D341Med (cell line): ENCODE measurements around the gene GPAM.
"Not testable (repeated sequence)": the region's sequence is repeated elsewhere in the genome, so short reads cannot be mapped to it uniquely, and the experiment has no call there.

Experiments
- DNase-seq: peaks from one replicate; pipeline ENCODE4 v3.0.0; 2012; ENCODE audit warnings: low spot score

GPAM gene

DNA sequence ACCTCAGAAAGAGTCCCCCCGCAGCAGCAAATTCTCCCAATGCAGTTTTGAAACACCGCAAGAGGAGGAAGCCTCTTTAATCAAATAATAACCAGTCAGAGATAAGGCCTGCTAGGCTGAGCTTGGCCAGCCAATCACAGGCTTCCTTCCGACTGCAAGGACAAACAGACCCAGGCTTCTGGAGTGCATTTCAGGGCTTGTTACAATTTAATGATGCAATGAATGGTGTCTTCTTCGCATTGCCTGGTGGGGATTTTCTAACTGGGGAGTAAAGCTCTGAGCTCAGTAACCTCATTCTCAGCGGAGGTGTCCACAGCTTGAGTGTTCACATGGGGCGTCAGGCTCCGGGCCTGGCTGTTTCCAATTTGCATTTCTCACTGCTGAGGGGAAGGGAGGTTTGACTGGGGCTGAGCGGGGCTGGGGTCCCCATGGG, 31.8 kb upstream of the GPAM start:
- DNase-seq, result no peak

DNA sequence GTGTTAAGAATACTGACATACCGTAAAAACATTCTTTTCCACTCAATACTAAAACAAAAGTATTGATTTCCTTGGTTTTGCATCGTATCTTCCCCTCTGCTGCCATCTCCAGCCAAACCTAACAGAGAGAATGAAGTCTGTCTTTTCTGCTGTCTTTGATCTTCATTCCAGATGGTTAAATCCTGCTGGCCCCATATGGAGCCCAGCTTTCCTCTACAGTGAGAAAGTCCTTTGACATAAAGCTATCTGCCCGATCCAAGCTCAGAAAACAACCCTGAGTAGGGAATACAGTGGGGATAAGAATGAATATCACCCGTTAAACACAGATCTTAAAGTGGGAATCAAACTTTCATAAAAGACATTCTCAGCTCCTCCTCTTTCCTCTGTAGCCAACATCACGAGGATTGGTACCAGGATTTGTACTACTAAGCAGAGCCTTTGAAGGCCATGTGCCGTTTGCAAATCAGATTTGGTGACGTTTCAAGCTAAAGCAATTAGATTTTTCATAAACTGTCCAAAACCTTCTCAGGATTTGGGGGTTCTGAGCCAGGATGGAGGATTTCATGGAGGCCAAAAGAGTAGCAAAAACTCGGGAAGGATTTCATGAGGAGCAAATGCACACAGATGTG, 30.8 kb upstream of the GPAM start:
- DNase-seq, result no peak

- DNase-seq, result no peak
Observed at GRCh38 chr10:112213836-112214235, 30.3 kb upstream of the GPAM start.

GRCh38 chr10:112213098-112213823, 29.7 kb upstream of the GPAM start:
- no peak for DNase-seq

DNA sequence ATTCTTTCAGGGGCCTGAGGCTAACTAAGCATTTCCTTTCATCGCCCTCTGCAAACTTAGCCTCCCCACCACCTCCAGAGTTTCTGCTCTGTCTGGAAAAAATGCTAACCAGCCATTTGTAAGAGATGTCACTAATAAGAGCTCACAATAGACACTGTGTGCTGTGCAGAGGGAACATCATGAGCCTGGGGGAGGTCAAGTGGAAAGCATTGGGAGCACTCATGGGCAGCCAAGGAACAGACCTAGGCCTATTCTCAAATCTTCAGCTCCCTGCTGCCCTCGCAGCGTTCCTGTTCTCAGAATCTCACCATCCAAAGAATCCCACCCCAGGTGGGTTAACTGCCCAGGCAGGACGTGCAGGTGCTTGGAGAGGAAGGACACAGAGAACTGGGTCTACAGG, 27.1 kb upstream of the GPAM start:
- DNase-seq, result no peak

- no peak for DNase-seq
Observed at GRCh38 chr10:112209684-112210131, 26.1 kb upstream of the GPAM start.

- no peak for DNase-seq
Observed at GRCh38 chr10:112208997-112209396, 25.4 kb upstream of the GPAM start.

DNA sequence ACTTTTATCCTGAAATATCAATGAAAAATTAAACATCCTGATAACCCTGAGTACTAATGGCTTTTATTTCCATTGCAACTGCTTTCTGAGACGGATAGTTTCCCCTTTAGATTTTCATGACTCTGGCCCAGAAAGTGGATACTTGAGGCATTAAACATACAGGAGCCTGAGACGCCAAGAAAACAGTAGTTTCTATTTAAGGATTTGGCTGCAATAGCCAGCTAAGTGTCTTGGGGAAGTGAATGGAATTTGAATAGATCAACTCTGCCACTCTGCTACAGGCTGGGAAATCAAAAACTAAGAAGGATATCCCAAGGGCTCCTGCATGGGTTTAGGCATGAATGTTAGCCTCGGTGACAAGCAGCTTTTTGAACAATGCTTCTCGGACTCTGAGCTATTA, 24.7 kb upstream of the GPAM start:
- no peak for DNase-seq

DNA sequence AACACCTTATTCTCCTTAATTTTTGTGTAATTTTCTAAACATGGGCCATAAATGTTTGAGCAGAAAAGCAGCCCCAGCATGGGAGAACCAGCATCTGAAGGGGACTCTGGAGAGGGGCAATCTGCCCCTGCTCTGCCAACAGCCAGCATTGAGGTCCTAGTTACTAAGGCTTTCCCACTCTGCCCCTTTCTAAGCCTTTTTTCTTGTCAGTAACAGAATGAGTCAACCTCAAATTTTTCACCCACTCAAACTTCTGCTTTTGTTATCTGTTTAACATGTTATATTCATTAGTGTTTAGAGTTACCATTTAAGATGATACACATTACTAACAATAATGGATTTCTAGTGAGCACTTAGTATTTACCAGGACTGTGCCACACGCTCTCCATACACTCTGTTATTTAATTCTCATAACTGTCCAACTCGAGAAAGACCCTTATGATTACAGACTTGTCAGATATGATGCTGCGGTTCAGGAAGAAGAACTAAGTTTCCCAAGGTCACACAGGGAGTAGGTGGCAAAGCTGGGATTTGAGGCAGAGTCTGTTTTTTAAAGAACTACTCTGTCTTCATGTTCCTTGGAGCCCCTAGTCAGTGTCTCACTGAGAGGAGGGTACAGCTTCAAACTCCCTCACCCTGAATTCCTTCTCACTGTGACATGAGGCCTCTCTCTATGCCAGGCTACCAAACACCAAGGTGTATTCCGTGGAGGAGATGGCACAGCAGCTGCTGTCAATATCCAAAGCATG, 19.9 kb upstream of the GPAM start:
- DNase-seq, result no peak

- DNase-seq, result no peak
Observed at GRCh38 chr10:112202561-112203241, 19.1 kb upstream of the GPAM start.

DNA sequence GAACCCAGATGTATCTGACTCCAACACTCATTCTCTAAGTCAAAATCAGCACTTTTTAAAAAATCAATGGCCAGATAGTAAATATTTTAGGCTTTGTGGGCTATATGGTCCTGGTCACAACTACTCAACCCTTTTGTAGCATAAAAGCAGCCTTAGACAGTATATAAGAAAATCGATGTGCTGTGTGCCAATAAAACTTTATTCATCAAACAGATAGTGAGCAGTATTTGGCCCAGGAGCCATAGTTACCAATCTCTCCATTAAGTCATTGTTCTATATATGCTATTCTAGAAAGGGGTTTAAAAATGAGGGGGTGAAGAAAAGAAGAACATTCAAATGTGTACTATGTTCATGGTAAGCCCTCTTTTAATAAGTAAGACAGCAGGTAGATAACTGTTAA, 18.5 kb upstream of the GPAM start:
- DNase-seq, result no peak

DNA sequence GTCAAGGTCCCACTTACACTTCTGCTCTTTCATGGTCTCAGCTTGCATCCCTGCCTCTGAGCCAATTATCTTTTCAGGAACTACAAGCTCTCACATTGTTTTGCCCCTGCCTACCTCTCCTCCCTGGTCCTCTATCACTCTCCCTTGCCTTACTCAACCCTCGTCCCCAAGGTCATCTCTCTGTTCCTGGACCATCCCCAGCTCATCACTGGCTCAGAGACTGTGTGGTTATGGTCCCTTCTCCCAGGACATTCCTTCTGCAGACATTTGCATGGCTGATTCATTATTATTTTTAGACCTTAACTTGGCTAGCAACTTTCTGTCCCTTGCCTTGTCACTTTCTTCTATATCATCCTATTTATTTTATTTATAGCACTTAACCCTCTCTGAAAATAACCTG, 17.8 kb upstream of the GPAM start:
- DNase-seq, result no peak

DNA sequence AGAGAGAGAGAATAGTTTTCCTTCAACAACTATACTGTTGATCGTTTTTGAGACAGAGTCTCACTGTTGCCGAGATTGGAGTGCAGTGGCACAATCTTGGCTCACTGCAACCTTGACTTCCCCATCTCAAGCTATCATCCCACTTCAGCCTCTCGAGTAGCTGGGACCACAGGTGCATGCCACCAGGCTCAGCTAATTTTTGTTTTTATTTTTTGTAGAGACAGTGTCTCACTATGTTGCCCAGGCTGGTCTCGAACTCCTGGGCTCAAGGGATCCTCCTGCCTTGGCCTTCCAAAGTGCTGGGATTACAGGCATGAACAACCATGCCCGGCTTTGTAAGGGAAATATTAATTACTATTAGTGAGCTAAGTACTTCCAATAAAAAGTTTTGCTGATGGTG, 16.7 kb upstream of the GPAM start:
- DNase-seq, result not testable (repeated sequence)

GRCh38 chr10:112197662-112198061, 14.1 kb upstream of the GPAM start:
- not testable (repeated sequence) for DNase-seq

DNA sequence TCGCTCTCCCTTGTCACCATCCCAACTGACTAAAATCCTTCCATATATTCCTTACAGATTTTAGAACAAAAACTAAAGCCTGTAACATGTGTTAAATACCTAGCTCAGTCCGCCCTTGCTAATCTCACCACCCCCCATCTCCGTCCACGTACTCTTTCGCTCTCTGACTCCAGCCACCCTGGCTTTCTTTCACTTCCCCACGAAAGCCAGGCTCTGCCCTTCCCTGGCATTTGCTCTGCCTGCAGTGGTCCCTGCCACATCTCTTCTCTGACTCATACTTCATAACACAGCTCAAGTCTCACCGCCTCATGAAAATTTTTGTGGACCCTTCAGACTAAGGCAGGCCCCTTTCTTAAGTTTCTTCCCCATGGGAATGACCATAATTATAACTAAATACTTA, 11.7 kb upstream of the GPAM start:
- no peak for DNase-seq

DNA sequence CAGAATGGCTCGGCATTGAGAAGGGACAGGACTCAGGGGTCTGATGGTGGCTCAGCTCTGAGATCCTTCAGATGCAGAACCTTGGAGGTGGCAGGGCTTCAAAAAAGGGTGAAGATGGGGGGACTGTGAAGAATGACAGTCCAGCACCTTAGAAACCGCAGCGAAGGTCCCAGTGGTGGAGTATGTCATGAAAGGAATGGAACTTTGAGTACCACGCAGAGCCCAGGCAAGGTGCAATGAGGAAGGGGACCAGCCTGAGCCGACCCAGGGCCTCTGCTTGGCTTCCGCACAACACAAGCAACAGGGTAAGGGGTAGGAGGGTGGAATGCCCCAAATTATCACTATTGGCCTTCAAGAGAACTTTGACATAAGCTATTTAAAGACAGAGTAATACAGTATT, 8.2 kb upstream of the GPAM start:
- DNase-seq, result no peak

GRCh38 chr10:112191041-112191590, 7.6 kb upstream of the GPAM start:
- DNase-seq, result no peak

DNA sequence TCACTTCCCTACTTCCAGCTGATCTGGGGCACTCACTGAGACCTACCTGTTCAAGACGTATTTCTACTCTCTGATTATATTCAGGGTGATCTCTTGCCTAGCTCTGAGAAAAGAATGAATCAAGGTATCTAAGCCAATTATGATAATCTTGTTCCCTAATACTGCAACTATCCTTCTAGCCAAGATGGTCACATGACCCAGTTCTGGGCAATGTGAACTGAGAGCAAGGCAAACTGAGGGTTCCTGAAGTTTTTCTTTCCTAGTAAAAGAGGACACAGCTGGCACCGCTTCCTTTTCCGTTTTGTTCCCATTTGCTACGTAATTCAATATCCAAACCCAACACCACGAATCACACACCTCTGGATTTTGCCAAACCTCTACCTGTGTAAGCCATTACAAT, 5.9 kb upstream of the GPAM start:
- DNase-seq, result no peak

DNA sequence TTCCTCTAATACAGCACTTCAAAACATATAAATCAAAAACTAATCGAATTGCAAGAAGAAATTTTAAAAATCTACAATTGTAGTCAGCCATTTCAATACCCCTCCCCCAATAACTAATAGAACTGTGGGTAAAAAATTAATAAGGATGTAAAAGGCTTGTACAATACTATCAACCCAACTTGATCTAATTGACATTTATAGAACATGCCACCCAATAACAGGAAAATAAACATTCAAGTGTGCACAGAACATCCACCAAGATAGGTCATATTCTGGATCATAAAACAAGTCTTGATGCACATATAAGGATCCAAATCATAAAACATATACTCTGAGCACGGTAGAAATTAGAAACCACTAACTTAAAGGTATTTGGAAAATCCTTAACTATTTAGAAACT, 4.0 kb upstream of the GPAM start:
- no peak for DNase-seq

GRCh38 chr10:112185959-112186358, 2.4 kb upstream of the GPAM start:
- no peak for DNase-seq

DNA sequence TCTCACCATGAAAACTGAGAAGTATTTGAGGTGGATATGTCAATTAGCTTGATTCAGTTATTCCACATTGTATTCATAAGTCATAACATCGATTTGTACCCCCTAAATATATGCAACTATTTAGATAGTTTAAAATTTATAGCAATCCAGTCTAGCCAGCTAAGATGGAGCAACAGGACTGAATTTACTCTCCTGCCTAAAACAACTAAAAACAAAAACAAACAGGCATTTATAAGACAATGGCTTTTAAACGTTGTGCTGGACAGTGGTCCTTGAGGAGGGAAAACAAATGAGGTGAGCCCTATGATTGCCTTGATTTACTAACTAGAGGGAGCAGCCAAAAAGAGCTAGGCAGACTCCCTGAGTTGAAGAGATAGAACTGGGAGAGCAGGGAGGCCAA, 814 bp upstream of the GPAM start:
- no peak for DNase-seq

- no peak for DNase-seq
Observed at GRCh38 chr10:112184052-112184371, 447 bp upstream of the GPAM start.
